GM12878 (cell line): ENCODE measurements around the gene CD163L1. TPM values are rescaled to one million over a fixed set of nuclear protein-coding genes. Genes with fewer than 3 reads are reported as not detected.

Experiments
- CBX5 ChIP-seq: sonication (generic); IDR thresholded peaks from 2 replicates; pipeline ENCODE4 v1.6.1; 2016; ENCODE audit warnings: low read depth, moderate library complexity, mild to moderate bottlenecking, inconsistent platforms
- ELK1 ChIP-seq: IDR thresholded peaks from 2 replicates; pipeline ENCODE4 v1.6.1; 2012; ENCODE audit warnings: low read depth, low read length, improper control_type of control experiment
- EZH2 ChIP-seq: IDR thresholded peaks from 2 replicates; pipeline ENCODE4 v1.6.1; 2012; ENCODE audit warnings: low read depth, mild to moderate bottlenecking, control low read depth, inconsistent platforms, low read length, borderline replicate concordance; ENCODE audit not compliant: control insufficient read depth
- JUND ChIP-seq: IDR thresholded peaks from 2 replicates; pipeline ENCODE4 v1.6.1; 2012; ENCODE audit warnings: low read depth, mild to moderate bottlenecking, low read length, improper control_type of control experiment, moderate library complexity
- MLLT1 ChIP-seq: fragments of 450-650 bp; IDR thresholded peaks from 2 replicates; pipeline ENCODE4 v1.6.1; 2016; ENCODE audit warnings: mild to moderate bottlenecking
- PBX3 ChIP-seq: IDR thresholded peaks from 2 replicates; pipeline ENCODE4 v1.6.1; 2011; ENCODE audit warnings: mild to moderate bottlenecking, low read depth, low read length, moderate library complexity; ENCODE audit not compliant: insufficient replicate concordance
- WRNIP1 ChIP-seq: IDR thresholded peaks from 2 replicates; pipeline ENCODE4 v1.6.1; 2011; ENCODE audit warnings: low read depth, low read length, improper control_type of control experiment, borderline replicate concordance
- polyA plus RNA-seq, 11 experiments: library from polyadenylated mRNA; depleted of rRNA in 4 of 11; unstranded in 6 of 11; stranded (reverse) in 5 of 11; fragments of >200 nt; fragmentation: Nextera tagmentation in 4 of 11; fragmentation: Illumina TruSeq in 1 of 11; extraction: Ambion mirVana in 4 of 11; extraction: Trizol in 1 of 11; gene quantifications; 1 replicate in 1 of 11; 2 replicates in 10 of 11; pipeline versions ENCODE4 v1.2.1 to v1.2.3, GENCODE V29; 2011 to 2016; ENCODE audit warnings: inconsistent platforms in 2 of 11, missing spikeins in 2 of 11, low read depth in 1 of 11
- total RNA-seq, 4 experiments: library from RNA; depleted of rRNA in 3 of 4; stranded (reverse); fragments of >200 nt in 3 of 4; fragmentation: Illumina TruSeq in 1 of 4; extraction: Trizol in 1 of 4; gene quantifications; 2 replicates each; pipeline versions ENCODE4 v1.2.1 to v1.2.3, GENCODE V29; 2013 to 2021

The CD163L1 gene
- total and polyA plus RNA-seq, 10 of the 15 experiments (the other 5 are each of a cell fraction or from before 2014, with no cell fraction given): 0.49 to 2.9 (median 1.6) TPM; not detected in 1

- TF ChIP-seq ELK1: no peak
- TF ChIP-seq WRNIP1: no peak
- TF ChIP-seq MLLT1: no peak
- no peak for TF ChIP-seq CBX5
- no peak for TF ChIP-seq EZH2
- no peak for TF ChIP-seq PBX3
- TF ChIP-seq JUND: no peak
Observed at GRCh38 chr12:7441216-7441615, 2.7 kb downstream of the CD163L1 start (continued).
